Measurements from ENCODE around the gene SFMBT2. TPM values are rescaled to one million over a fixed set of nuclear protein-coding genes. Genes with fewer than 3 reads are reported as not detected.
A peak's percentile ranks its signal among the peaks of the same experiment; 100 is the strongest.
"Not testable (repeated sequence)": the region's sequence is repeated elsewhere in the genome, so short reads cannot be mapped to it uniquely, and the experiment has no call there.

The SFMBT2 gene
- total RNA-seq, 1 donor from 2014 or later, result 1.3 TPM

- ATAC-seq, result no peak
These were observed 92.0 kb downstream of the SFMBT2 start for GRCh38 chr10:7318836-7319235.

GRCh38 chr10:7317786-7318446 is 92.9 kb downstream of the SFMBT2 start:
- no peak for ATAC-seq

GRCh38 chr10:7316839-7317238 is 94.0 kb downstream of the SFMBT2 start:
- ATAC-seq, result no peak

GRCh38 chr10:7315906-7316305 is 94.9 kb downstream of the SFMBT2 start:
- no peak for ATAC-seq

GRCh38 chr10:7314170-7314569 is 96.7 kb downstream of the SFMBT2 start:
- no peak for ATAC-seq

- ATAC-seq, result no peak
These were observed 98.4 kb downstream of the SFMBT2 start for GRCh38 chr10:7312488-7312857.

- ATAC-seq, result not testable (repeated sequence)
These were observed 98.9 kb downstream of the SFMBT2 start for GRCh38 chr10:7311850-7312487.

- peak; percentile 41 for ATAC-seq
These were observed 99.5 kb downstream of the SFMBT2 start for GRCh38 chr10:7311218-7311849.

- ATAC-seq, result no peak
These were observed 100.8 kb downstream of the SFMBT2 start for GRCh38 chr10:7310076-7310475.

GRCh38 chr10:7308826-7309225 is 102.0 kb downstream of the SFMBT2 start:
- no peak for ATAC-seq

GRCh38 chr10:7306616-7307015 is 104.2 kb downstream of the SFMBT2 start:
- no peak for ATAC-seq

- no peak for ATAC-seq
These were observed 104.7 kb downstream of the SFMBT2 start for GRCh38 chr10:7306147-7306546.

- no peak for ATAC-seq
These were observed 105.8 kb downstream of the SFMBT2 start for GRCh38 chr10:7305053-7305452.

GRCh38 chr10:7304110-7304509 is 106.7 kb downstream of the SFMBT2 start:
- no peak for ATAC-seq

GRCh38 chr10:7302930-7303557 is 107.8 kb downstream of the SFMBT2 start:
- no peak for ATAC-seq

GRCh38 chr10:7302392-7302906 is 108.4 kb downstream of the SFMBT2 start:
- ATAC-seq, result no peak

GRCh38 chr10:7301006-7301778 is 109.6 kb downstream of the SFMBT2 start:
- peak; percentile 29 for ATAC-seq

GRCh38 chr10:7300384-7300971 is 110.4 kb downstream of the SFMBT2 start:
- no peak for ATAC-seq

GRCh38 chr10:7299601-7300325 is 111.1 kb downstream of the SFMBT2 start:
- ATAC-seq, result not testable (repeated sequence)

GRCh38 chr10:7298495-7298894 is 112.3 kb downstream of the SFMBT2 start:
- no peak for ATAC-seq

- ATAC-seq, result no peak
These were observed 113.7 kb downstream of the SFMBT2 start for GRCh38 chr10:7297094-7297493.

Measured in esophagus mucosa (tissue), 1 donor.